H9 (cell line): ENCODE data around the gene MAGI1. TPM values are rescaled to one million over a fixed set of nuclear protein-coding genes. Genes with fewer than 3 reads are reported as not detected.

Source experiments
- DNase-seq: peaks from one replicate; pipeline ENCODE4 v3.0.0-alpha.2; 2017
- H2AFZ ChIP-seq: one replicate; pipeline ENCODE4 v1.6.1; 2013; ENCODE audit warnings: mild to moderate bottlenecking, low read length, control low read depth, moderate library complexity
- H2AK5ac ChIP-seq: 2 replicates; pipeline ENCODE4 v1.6.1; 2013; ENCODE audit warnings: low read length, control low read depth, mixed read lengths; ENCODE audit not compliant: insufficient read length
- H2BK120ac ChIP-seq: one replicate; pipeline ENCODE4 v1.6.1; 2013; ENCODE audit warnings: low read depth, mild to moderate bottlenecking, low read length, control low read depth, inconsistent platforms; ENCODE audit not compliant: poor library complexity, severe bottlenecking
- H2BK12ac ChIP-seq: 2 replicates; pipeline ENCODE4 v1.6.1; 2013; ENCODE audit warnings: low read length, control low read depth, mixed read lengths, low read depth; ENCODE audit not compliant: insufficient read length
- H2BK15ac ChIP-seq: 2 replicates; pipeline ENCODE4 v1.6.1; 2013; ENCODE audit warnings: low read depth, low read length, control low read depth
- H2BK20ac ChIP-seq: one replicate; pipeline ENCODE4 v1.6.1; 2013; ENCODE audit warnings: low read depth, mild to moderate bottlenecking, low read length, control low read depth, inconsistent platforms; ENCODE audit not compliant: poor library complexity, severe bottlenecking
- H2BK5ac ChIP-seq: 2 replicates; pipeline ENCODE4 v1.6.1; 2013; ENCODE audit warnings: low read length, control low read depth, mixed read lengths; ENCODE audit not compliant: insufficient read length
- H3K14ac ChIP-seq: 2 replicates; pipeline ENCODE4 v1.6.1; 2013; ENCODE audit warnings: low read length, control low read depth; ENCODE audit not compliant: insufficient read depth
- H3K18ac ChIP-seq: 2 replicates; pipeline ENCODE4 v1.6.1; 2013; ENCODE audit warnings: low read depth, mild to moderate bottlenecking, mixed read lengths, low read length, control low read depth; ENCODE audit not compliant: insufficient read length
- H3K23ac ChIP-seq: 2 replicates; pipeline ENCODE4 v1.6.1; 2013; ENCODE audit warnings: low read length, control low read depth, mixed read lengths, low read depth; ENCODE audit not compliant: insufficient read length
- H3K23me2 ChIP-seq: 2 replicates; pipeline ENCODE4 v1.6.1; 2013; ENCODE audit warnings: low read depth, mild to moderate bottlenecking, mixed read lengths, low read length, control low read depth; ENCODE audit not compliant: insufficient read length, poor library complexity, severe bottlenecking
- H3K27ac ChIP-seq: 2 replicates; pipeline ENCODE4 v1.5.1; 2013; ENCODE audit warnings: low read length, control low read depth, mixed read lengths, low read depth; ENCODE audit not compliant: insufficient read length
- H3K27me3 ChIP-seq: 2 replicates; pipeline ENCODE4 v1.6.1; 2013; ENCODE audit warnings: low read length, control low read depth, inconsistent platforms; ENCODE audit not compliant: insufficient read depth
- H3K4ac ChIP-seq: 2 replicates; pipeline ENCODE4 v1.6.1; 2013; ENCODE audit warnings: low read depth, mild to moderate bottlenecking, control low read depth, inconsistent platforms, low read length, moderate library complexity
- H3K4me1 ChIP-seq: 2 replicates; pipeline ENCODE4 v1.6.1; 2013; ENCODE audit warnings: low read length, control low read depth, inconsistent platforms; ENCODE audit not compliant: insufficient read depth
- H3K4me2 ChIP-seq: 2 replicates; pipeline ENCODE4 v1.6.1; 2013; ENCODE audit warnings: low read length, control low read depth, mixed read lengths; ENCODE audit not compliant: insufficient read length, insufficient read depth
- H3K56ac ChIP-seq: 2 replicates; pipeline ENCODE4 v1.6.1; 2013; ENCODE audit warnings: low read depth, mild to moderate bottlenecking, mixed read lengths, low read length, control low read depth; ENCODE audit not compliant: insufficient read length
- H3K79me1 ChIP-seq: 2 replicates; pipeline ENCODE4 v1.6.1; 2013; ENCODE audit warnings: low read depth, mild to moderate bottlenecking, moderate library complexity, low read length, control low read depth, inconsistent platforms; ENCODE audit not compliant: insufficient read depth, poor library complexity, severe bottlenecking
- H3K79me2 ChIP-seq: 2 replicates; pipeline ENCODE4 v1.6.1; 2013; ENCODE audit warnings: low read length, control low read depth, inconsistent platforms; ENCODE audit not compliant: insufficient read depth
- H3K9ac ChIP-seq: 2 replicates; pipeline ENCODE4 v1.6.1; 2013; ENCODE audit warnings: low read length, control low read depth, mixed read lengths; ENCODE audit not compliant: insufficient read length; ENCODE audit errors: extremely low read depth
- H3K9me3 ChIP-seq: one replicate; pipeline ENCODE4 v1.6.1; 2013; ENCODE audit warnings: low read depth, low read length, inconsistent platforms; ENCODE audit not compliant: control insufficient read depth
- H3T11ph ChIP-seq: one replicate; pipeline ENCODE4 v1.6.1; 2013; ENCODE audit warnings: mild to moderate bottlenecking, low read length, control low read depth, inconsistent platforms
- H4K20me1 ChIP-seq: one replicate; pipeline ENCODE4 v1.6.1; 2013; ENCODE audit not compliant: control insufficient read depth, insufficient read length, insufficient read depth
- H4K5ac ChIP-seq: 2 replicates; pipeline ENCODE4 v1.6.1; 2013; ENCODE audit warnings: low read depth, mild to moderate bottlenecking, mixed read lengths, low read length, control low read depth; ENCODE audit not compliant: insufficient read length
- H4K8ac ChIP-seq: replicated peaks from 2 replicates; pipeline ENCODE4 v1.6.1; 2013; ENCODE audit warnings: low read length, control low read depth, mixed read lengths, low read depth; ENCODE audit not compliant: insufficient read length
- H4K91ac ChIP-seq: 2 replicates; pipeline ENCODE4 v1.6.1; 2013; ENCODE audit warnings: low read depth, mild to moderate bottlenecking, moderate library complexity, mixed read lengths, low read length, control low read depth; ENCODE audit not compliant: insufficient read length
- H3K27ac Mint-ChIP-seq, 3 experiments: 2 replicates in 2 of 3; 3 replicates in 1 of 3; pipeline ENCODE4 v1.8.0; 2020 to 2021; ENCODE audit warnings: mixed read lengths in 3 of 3, mild to moderate bottlenecking in 1 of 3, moderate library complexity in 1 of 3
- H3K27me3 Mint-ChIP-seq: 2 replicates; pipeline ENCODE4 v1.8.0; 2021; ENCODE audit warnings: low read depth, mild to moderate bottlenecking, moderate library complexity, mixed read lengths
- H3K36me3 Mint-ChIP-seq, 3 experiments: 2 replicates in 2 of 3; 3 replicates in 1 of 3; pipeline ENCODE4 v1.8.0; 2020 to 2021; ENCODE audit warnings: low read depth in 3 of 3, mixed read lengths in 3 of 3; ENCODE audit not compliant: insufficient read depth in 1 of 3
- H3K4me1 Mint-ChIP-seq, 2 experiments: 2 replicates each; pipeline ENCODE4 v1.8.0; 2020; ENCODE audit warnings: mixed read lengths in 2 of 2
- H3K4me3 Mint-ChIP-seq, 2 experiments: 2 replicates in 1 of 2; 3 replicates in 1 of 2; pipeline ENCODE4 v1.8.0; 2020 to 2021; ENCODE audit warnings: mild to moderate bottlenecking in 2 of 2, mixed read lengths in 2 of 2, moderate library complexity in 1 of 2
- H3K9me3 Mint-ChIP-seq, 2 experiments: 2 replicates in 1 of 2; 3 replicates in 1 of 2; pipeline ENCODE4 v1.8.0; 2020; ENCODE audit warnings: mild to moderate bottlenecking in 2 of 2, mixed read lengths in 2 of 2, moderate library complexity in 1 of 2
- CTCF ChIP-seq: fragments of 200-600 bp; sonication (generic); conservative IDR thresholded peaks from 3 replicates; pipeline ENCODE4 v1.8.0; 2021; ENCODE audit warnings: antibody characterized with exemption, mild to moderate bottlenecking
- WGBS: extraction: QIAGEN DNeasy Blood & Tissue Kit; methylation state at CpG from one replicate; pipeline ENCODE4 v1.1.7; 2013; ENCODE audit warnings: missing lambda C conversion rate, low lambda C conversion rate, mixed read lengths; ENCODE audit not compliant: insufficient read length; ENCODE audit errors: extremely low coverage; 5-methylcytosine and 5-hydroxymethylcytosine counted together
- total RNA-seq: library from RNA; stranded (reverse); gene quantifications from 2 replicates; pipeline ENCODE4 v1.2.1, GENCODE V29; 2021

Gene MAGI1
- total RNA-seq, 1 experiment from 2014 or later, result 65.7 TPM

DNA sequence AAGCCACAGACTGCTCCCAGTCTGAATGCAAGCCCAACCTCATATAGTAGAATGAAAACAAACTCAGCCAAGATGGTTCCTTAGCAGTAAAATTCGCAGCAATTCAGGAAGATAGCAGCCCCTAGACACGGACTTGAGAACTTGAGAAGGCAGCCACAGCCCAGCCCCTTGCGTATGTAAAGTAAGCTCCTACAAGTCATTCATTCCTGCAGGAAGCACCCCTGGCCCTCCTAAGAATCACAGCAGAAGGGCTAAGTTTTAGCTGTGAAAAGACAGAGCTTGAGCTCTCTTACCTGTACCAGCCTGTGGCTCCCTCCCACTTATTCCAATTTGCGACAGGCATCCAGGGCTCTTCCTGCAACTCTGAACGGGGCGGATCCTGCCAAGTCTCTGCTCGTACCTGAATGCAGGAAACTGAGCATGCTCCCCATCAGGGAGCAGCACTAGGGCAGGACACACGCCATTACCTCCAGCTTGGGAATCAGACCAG lies 136.4 kb downstream of the MAGI1 start:
- no peak overlapping the region for H3K18ac ChIP-seq
- H3K4ac ChIP-seq, result no peak overlapping the region
- no peak overlapping the region for H3K23ac ChIP-seq
- H3K79me1 ChIP-seq, result peaks cover 2% of the 10 kb centered on the region
- Mint-ChIP-seq H3K4me1 (peaks cover 34 to 37% of the 10 kb centered on the region in 2 experiments), H3K27ac (peak overlapping the region; percentile 79 to 97 (median 91)), H3K9me3 (no peaks in the 10 kb centered on the region; a peak in 1 of 5 replicates), H3K4me3 (peak overlapping the region; percentile 55 to 76), H3K36me3 (no peaks in the 10 kb centered on the region; a peak in 1 of 7 replicates), H3K27me3 (no peaks in the 10 kb centered on the region)
- H4K91ac ChIP-seq, result no peak overlapping the region
- no peak overlapping the region for H4K8ac ChIP-seq
- no peak overlapping the region for H2AK5ac ChIP-seq
- peaks cover 4% of the 10 kb centered on the region; the same call in 1 of the 2 replicates for H3K4me1 ChIP-seq
- no peak overlapping the region for H2BK20ac ChIP-seq
- no peak overlapping the region for H3K14ac ChIP-seq
- H4K5ac ChIP-seq, result no peak overlapping the region
- no peak overlapping the region for H3T11ph ChIP-seq
- no peak overlapping the region for H2BK15ac ChIP-seq
- H3K27me3 ChIP-seq, result no peaks in the 10 kb centered on the region
- DNase-seq, result peak; percentile 83
- no CpG with 5 or more reads among the region's 8 CpGs for WGBS
- no peak overlapping the region for H2BK5ac ChIP-seq
- peak overlapping the region; percentile 46 for H3K4me2 ChIP-seq
- no peak overlapping the region for H3K56ac ChIP-seq
- H3K23me2 ChIP-seq, result no peaks in the 10 kb centered on the region
- no peak overlapping the region for H2BK120ac ChIP-seq
- no peaks in the 10 kb centered on the region for H4K20me1 ChIP-seq
- H3K79me2 ChIP-seq, result peaks cover 8% of the 10 kb centered on the region; the same call in 1 of the 2 replicates
- no peak overlapping the region for H2AFZ ChIP-seq
- TF ChIP-seq CTCF, result 0 out of 3 replicates have a peak, but pooled peaks have one; percentile 15
- no peak overlapping the region for H3K9ac ChIP-seq
- H3K27ac ChIP-seq, result peak overlapping the region; percentile 56
- no peak overlapping the region for H2BK12ac ChIP-seq
- no peaks in the 10 kb centered on the region for H3K9me3 ChIP-seq
